CD14-positive monocyte (primary cell): ENCODE measurements around the gene FARP1. TPM values are rescaled to one million over a fixed set of nuclear protein-coding genes. Genes with fewer than 3 reads are reported as not detected.

Source experiments
- DNase-seq, 3 donors: peaks; one replicate each; pipeline ENCODE4 v3.0.0-alpha.2; 2011 to 2022
- H2AFZ ChIP-seq: 2 replicates; pipeline ENCODE4 v1.6.0; 2012; ENCODE audit warnings: mild to moderate bottlenecking, low read depth, low read length, inconsistent platforms; ENCODE audit not compliant: insufficient read depth, poor library complexity, severe bottlenecking
- H3K27ac ChIP-seq, 2 donors: 1 replicate in 1 of 2; 2 replicates in 1 of 2; pipeline ENCODE4 v1.5.1; 2012 to 2013; ENCODE audit warnings: low read length in 2 of 2, control low read depth in 1 of 2, inconsistent platforms in 1 of 2, low read depth in 1 of 2, mild to moderate bottlenecking in 1 of 2
- H3K27me3 ChIP-seq, 2 donors: one replicate each; pipeline versions ENCODE4 v1.6.0 to v1.6.1; 2011 to 2013; ENCODE audit warnings: low read length in 2 of 2; ENCODE audit not compliant: control insufficient read depth in 2 of 2, insufficient read depth in 2 of 2
- H3K36me3 ChIP-seq, 2 donors: replicated peaks in 1 of 2; 1 replicate in 1 of 2; 2 replicates in 1 of 2; pipeline versions ENCODE4 v1.5.1 to v1.6.1; 2012 to 2013; ENCODE audit warnings: low read length in 2 of 2, control low read depth in 1 of 2, inconsistent platforms in 1 of 2, mild to moderate bottlenecking in 1 of 2; ENCODE audit not compliant: insufficient read depth in 2 of 2, control insufficient read depth in 1 of 2
- H3K4me1 ChIP-seq, 2 donors: 1 replicate in 1 of 2; 2 replicates in 1 of 2; pipeline versions ENCODE4 v1.5.1 to v1.6.1; 2012 to 2013; ENCODE audit warnings: low read length in 2 of 2, control low read depth in 1 of 2, inconsistent platforms in 1 of 2, mild to moderate bottlenecking in 1 of 2, moderate library complexity in 1 of 2; ENCODE audit not compliant: insufficient read depth in 2 of 2, control insufficient read depth in 1 of 2
- H3K4me2 ChIP-seq: replicated peaks from 2 replicates; pipeline ENCODE3; 2012; ENCODE audit warnings: low read length, moderate library complexity, mild to moderate bottlenecking; ENCODE audit not compliant: poor library complexity, severe bottlenecking; ENCODE audit errors: extremely low read depth
- H3K4me3 ChIP-seq, 3 experiments: fragments of 200-600 bp in 1 of 3; sonication (generic) in 1 of 3; replicated peaks in 1 of 3; 1 replicate in 2 of 3; 2 replicates in 1 of 3; pipeline ENCODE4 v1.5.1; 2011 to 2013; ENCODE audit warnings: low read length in 3 of 3, mild to moderate bottlenecking in 3 of 3, control low read depth in 2 of 3, low read depth in 2 of 3, inconsistent platforms in 1 of 3, moderate library complexity in 1 of 3
- H3K79me2 ChIP-seq: 2 replicates; pipeline ENCODE4 v1.6.0; 2012; ENCODE audit warnings: mild to moderate bottlenecking, control low read depth, inconsistent platforms, low read length, moderate library complexity; ENCODE audit not compliant: insufficient read depth
- H3K9ac ChIP-seq: 2 replicates; pipeline ENCODE4 v1.6.0; 2017; ENCODE audit warnings: low read length, mild to moderate bottlenecking; ENCODE audit not compliant: insufficient read depth, poor library complexity, severe bottlenecking
- H3K9me3 ChIP-seq, 2 donors: replicated peaks in 1 of 2; 1 replicate in 1 of 2; 2 replicates in 1 of 2; pipeline versions ENCODE4 v1.5.1 to v1.6.1; 2012 to 2013; ENCODE audit warnings: low read length in 2 of 2, control low read depth in 1 of 2; ENCODE audit not compliant: control insufficient read depth in 1 of 2, insufficient read depth in 1 of 2
- H4K20me1 ChIP-seq: 2 replicates; pipeline ENCODE4 v1.6.0; 2012; ENCODE audit warnings: mild to moderate bottlenecking, low read length, control low read depth, moderate library complexity; ENCODE audit not compliant: insufficient read depth
- H3K27ac Mint-ChIP-seq, 7 donors: one replicate each; pipeline ENCODE4 v1.8.0; 2020; ENCODE audit warnings: mild to moderate bottlenecking in 7 of 7, mixed read lengths in 7 of 7, moderate library complexity in 6 of 7, inconsistent platforms in 2 of 7
- H3K27me3 Mint-ChIP-seq, 3 donors: one replicate each; pipeline ENCODE4 v1.8.0; 2021 to 2022; ENCODE audit warnings: low read depth in 3 of 3, mild to moderate bottlenecking in 3 of 3, mixed read lengths in 3 of 3, moderate library complexity in 3 of 3, inconsistent platforms in 1 of 3
- H3K36me3 Mint-ChIP-seq, 2 donors: one replicate each; pipeline ENCODE4 v1.8.0; 2020; ENCODE audit warnings: mixed read lengths in 2 of 2, inconsistent platforms in 1 of 2, mild to moderate bottlenecking in 1 of 2
- H3K4me1 Mint-ChIP-seq: one replicate; pipeline ENCODE4 v1.8.0; 2020; ENCODE audit warnings: mild to moderate bottlenecking, mixed read lengths
- H3K4me3 Mint-ChIP-seq, 2 donors: one replicate each; pipeline ENCODE4 v1.8.0; 2020; ENCODE audit warnings: mild to moderate bottlenecking in 2 of 2, mixed read lengths in 2 of 2, moderate library complexity in 1 of 2
- H3K9me3 Mint-ChIP-seq, 7 donors: one replicate each; pipeline ENCODE4 v1.8.0; 2020 to 2022; ENCODE audit warnings: mixed read lengths in 7 of 7, mild to moderate bottlenecking in 6 of 7, moderate library complexity in 6 of 7, inconsistent platforms in 2 of 7
- CTCF ChIP-seq: fragments of 200-600 bp; IDR thresholded peaks from one replicate; pipeline ENCODE4 v1.8.0; 2022; ENCODE audit warnings: antibody characterized with exemption, mild to moderate bottlenecking
- WGBS: methylation state at CpG from one replicate; pipeline ENCODE4 v1.1.5; 2013; ENCODE audit warnings: missing lambda C conversion rate; ENCODE audit not compliant: insufficient coverage; 5-methylcytosine and 5-hydroxymethylcytosine counted together
- intact Hi-C, 2 donors: fragments of 100-400 bp; cut with micrococcal nuclease; formaldehyde crosslinking; loops; one replicate each; pipeline versions ENCODE4 v1.15.0 to v1.15.1; 2023
- polyA plus RNA-seq, 3 donors: library from polyadenylated mRNA; depleted of rRNA in 1 of 3; unstranded in 2 of 3; stranded (reverse) in 1 of 3; fragments of 300-500 nt in 2 of 3; fragments of >200 nt in 1 of 3; fragmentation: Illumina TruSeq in 2 of 3; gene quantifications; 1 replicate in 2 of 3; 2 replicates in 1 of 3; pipeline ENCODE4 v1.2.3, GENCODE V29; 2012 to 2021

The FARP1 gene
- polyA plus RNA-seq, 3 donors, result 0.01 to 0.16 (median 0.12) TPM

DNA sequence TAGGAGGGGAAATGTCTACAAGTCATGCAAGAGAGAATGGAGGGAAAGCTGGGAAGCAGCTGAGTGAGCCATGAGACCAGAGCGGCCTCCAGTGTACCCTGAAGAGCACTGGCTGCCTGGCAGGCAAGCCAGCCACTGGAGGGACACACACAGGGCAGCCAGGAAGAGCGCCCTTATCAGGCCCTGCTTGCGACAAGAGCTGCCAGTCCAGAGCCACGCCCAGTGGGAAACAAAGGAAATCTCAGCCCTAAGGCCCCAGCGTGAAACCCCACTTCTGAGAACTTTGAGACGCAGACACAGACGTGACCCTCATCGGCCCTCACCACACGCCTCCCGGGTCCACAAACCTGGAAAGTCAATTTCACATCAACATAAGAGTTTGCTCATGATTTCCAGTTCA, 329.0 kb downstream of the FARP1 start:
- H3K4me1 Mint-ChIP-seq, result peaks cover 16% of the 10 kb centered on the region

GRCh38 chr13:98473135-98473787, 330.4 kb downstream of the FARP1 start:
- peaks cover 56 to 69% of the 10 kb centered on the region in 2 donors for H3K36me3 ChIP-seq
- H3K4me1 ChIP-seq, result peaks cover 20 to 23% of the 10 kb centered on the region in 2 donors
- peak overlapping the region in 1 of 2 donors; percentile 33 for H3K27ac ChIP-seq
- peaks cover 0 to 3% (median 0%) of the 10 kb centered on the region in 7 donors for H3K9me3 Mint-ChIP-seq
- no peak overlapping the region for H3K4me2 ChIP-seq
- peaks cover 0 to 1% (median 0%) of the 10 kb centered on the region in 3 donors for H3K27me3 Mint-ChIP-seq
- 100% methylated on average over 1 of the region's 5 CpGs for WGBS
- H4K20me1 ChIP-seq, result peaks cover 89% of the 10 kb centered on the region
- no peak for TF ChIP-seq CTCF
- H3K36me3 Mint-ChIP-seq, result peaks cover 68 to 71% of the 10 kb centered on the region in 2 donors
- H3K27me3 ChIP-seq, result no peaks in the 10 kb centered on the region
- H3K4me3 Mint-ChIP-seq, result no peak overlapping the region
- no peak overlapping the region for H3K9ac ChIP-seq
- intact Hi-C loops, result loop anchor here in 1 of 2 donors (10.0 kb wide), 1 partner anchor 92 kb away; no protein-coding TSS in a partner anchor
- peak overlapping the region in 3 of 7 donors; percentile 47 to 55 (median 53) for H3K27ac Mint-ChIP-seq
- peaks cover 29% of the 10 kb centered on the region for H3K4me1 Mint-ChIP-seq
- H3K9me3 ChIP-seq, result no peaks in the 10 kb centered on the region
- DNase-seq, result no peak
- peaks cover 19% of the 10 kb centered on the region for H3K79me2 ChIP-seq
- H2AFZ ChIP-seq, result no peak overlapping the region
- no peak overlapping the region for H3K4me3 ChIP-seq

More for the DNA sequence above, 329.0 kb downstream of the FARP1 start:
- H4K20me1 ChIP-seq, result peaks cover 89% of the 10 kb centered on the region
- H3K36me3 Mint-ChIP-seq, result peaks cover 69 to 74% of the 10 kb centered on the region in 2 donors
- H3K4me3 ChIP-seq, result no peak overlapping the region
- no peak overlapping the region for H3K4me3 Mint-ChIP-seq
- DNase-seq, result no peak
- peaks cover 0 to 3% (median 0%) of the 10 kb centered on the region in 7 donors for H3K9me3 Mint-ChIP-seq
- no peak overlapping the region for H2AFZ ChIP-seq
- peak overlapping the region in 1 of 2 donors; percentile 33 for H3K27ac ChIP-seq
- peaks cover 16 to 17% of the 10 kb centered on the region in 2 donors for H3K4me1 ChIP-seq
- H3K27ac Mint-ChIP-seq, result peak overlapping the region in 4 of 7 donors; percentile 69 to 88 (median 74)
- H3K4me2 ChIP-seq, result no peak overlapping the region
- H3K36me3 ChIP-seq, result peaks cover 66 to 82% of the 10 kb centered on the region in 2 donors
- peaks cover 10% of the 10 kb centered on the region for H3K79me2 ChIP-seq
- 96% methylated on average over 9 of the region's 10 CpGs for WGBS
- no peaks in the 10 kb centered on the region for H3K9me3 ChIP-seq
- no peaks in the 10 kb centered on the region for H3K27me3 ChIP-seq
- no peak for TF ChIP-seq CTCF
- intact Hi-C loops, result loop anchor here in 1 of 2 donors (10.0 kb wide), 1 partner anchor 93 kb away; no protein-coding TSS in a partner anchor
- no peaks in the 10 kb centered on the region for H3K27me3 Mint-ChIP-seq
- H3K9ac ChIP-seq, result no peak overlapping the region
